B cell (primary cell): ENCODE data around the gene ITPR2. TPM values are rescaled to one million over a fixed set of nuclear protein-coding genes. Genes with fewer than 3 reads are reported as not detected.
A peak's percentile ranks its signal among the peaks of the same experiment; 100 is the strongest.

Experiments
- ATAC-seq: fragments of 200-7000 bp; cut with Tn5 transposase; one replicate; pipeline ENCODE4 v1.10.0; 2021; ENCODE audit warnings: low read depth, mild to moderate bottlenecking, moderate number of reproducible peaks, moderate library complexity
- CTCF ChIA-PET: fragments of 350-600 bp; sonication (Branson Sonifier 250); formaldehyde crosslinking; loops from one replicate; lab custom pipeline; 2021; ENCODE audit warnings: antibody characterized with exemption, inconsistent platforms; lab: Charles Lee
- POLR2A ChIA-PET: fragments of 350-600 bp; sonication (Branson Sonifier 250); formaldehyde crosslinking; loops from one replicate; lab custom pipeline; 2021; ENCODE audit warnings: antibody characterized with exemption; lab: Charles Lee
- DNase-seq: peaks from one replicate; pipeline ENCODE4 v3.0.0; 2013
- H2AFZ ChIP-seq: 2 replicates; pipeline ENCODE4 v1.6.1; 2012; ENCODE audit warnings: mild to moderate bottlenecking, low read depth, low read length; ENCODE audit not compliant: insufficient read depth, poor library complexity, severe bottlenecking
- H3K27ac ChIP-seq, 2 donors: 1 replicate in 1 of 2; 2 replicates in 1 of 2; pipeline ENCODE4 v1.5.1; 2012 to 2013; ENCODE audit warnings: low read length in 2 of 2, mild to moderate bottlenecking in 2 of 2, moderate library complexity in 1 of 2
- H3K27me3 ChIP-seq, 4 experiments: fragments of 200-600 bp in 1 of 4; sonication (generic) in 1 of 4; replicated peaks in 1 of 4; 1 replicate in 2 of 4; 2 replicates in 2 of 4; pipeline versions ENCODE4 v1.6.1 to v1.7.0; 2013 to 2016; ENCODE audit warnings: low read length in 3 of 4, mild to moderate bottlenecking in 2 of 4, mixed read lengths in 1 of 4, moderate library complexity in 1 of 4; ENCODE audit not compliant: insufficient read depth in 4 of 4, control insufficient read depth in 3 of 4; ENCODE audit errors: control extremely low read depth in 1 of 4
- H3K36me3 ChIP-seq, 2 experiments: replicated peaks in 1 of 2; 1 replicate in 1 of 2; 2 replicates in 1 of 2; pipeline versions ENCODE4 v1.6.1 to v1.7.1; 2013; ENCODE audit warnings: low read length in 1 of 2; ENCODE audit not compliant: insufficient read depth in 2 of 2, control insufficient read depth in 1 of 2; ENCODE audit errors: control extremely low read depth in 1 of 2, extremely low read depth in 1 of 2
- H3K4me1 ChIP-seq, 2 donors: fragments of 200-600 bp in 1 of 2; sonication (generic) in 1 of 2; 1 replicate in 1 of 2; 2 replicates in 1 of 2; pipeline versions ENCODE4 v1.5.1 to v1.6.1; 2013 to 2017; ENCODE audit warnings: low read length in 2 of 2; ENCODE audit not compliant: control insufficient read depth in 2 of 2, insufficient read depth in 2 of 2
- H3K4me2 ChIP-seq: replicated peaks from 2 replicates; pipeline ENCODE3; 2012; ENCODE audit warnings: mild to moderate bottlenecking, low read depth, low read length; ENCODE audit not compliant: poor library complexity, severe bottlenecking
- H3K4me3 ChIP-seq, 5 experiments: fragments of 200-600 bp in 1 of 5; sonication (generic) in 1 of 5; 1 replicate in 3 of 5; 2 replicates in 2 of 5; pipeline versions ENCODE4 v1.5.1 to v1.7.0; 2011 to 2016; ENCODE audit warnings: low read length in 4 of 5, mild to moderate bottlenecking in 4 of 5, low read depth in 2 of 5, control low read depth in 1 of 5, moderate library complexity in 1 of 5; ENCODE audit not compliant: insufficient read depth in 1 of 5; ENCODE audit errors: control extremely low read depth in 1 of 5, extremely low read depth in 1 of 5
- H3K79me2 ChIP-seq: fragments of 200-600 bp; sonication (generic); one replicate; pipeline ENCODE4 v1.6.0; 2016; ENCODE audit warnings: low read length; ENCODE audit not compliant: control insufficient read depth, insufficient read depth
- H3K9ac ChIP-seq: fragments of 200-600 bp; sonication (generic); 2 replicates; pipeline ENCODE4 v1.6.1; 2017; ENCODE audit warnings: mild to moderate bottlenecking, low read length, moderate library complexity
- H3K9me3 ChIP-seq, 3 donors: one replicate each; pipeline versions ENCODE4 v1.6.1 to v1.7.1; 2013; ENCODE audit warnings: low read length in 2 of 3; ENCODE audit not compliant: control insufficient read depth in 2 of 3, insufficient read depth in 1 of 3; ENCODE audit errors: control extremely low read depth in 1 of 3
- H4K20me1 ChIP-seq: 2 replicates; pipeline ENCODE4 v1.6.0; 2012; ENCODE audit warnings: mild to moderate bottlenecking, low read length; ENCODE audit not compliant: insufficient read depth, control insufficient read depth, poor library complexity, severe bottlenecking
- H3K27ac Mint-ChIP-seq: one replicate; pipeline ENCODE4 v1.8.0; 2021; ENCODE audit warnings: mixed read lengths
- H3K27me3 Mint-ChIP-seq: one replicate; pipeline ENCODE4 v1.8.0; 2021; ENCODE audit warnings: mixed read lengths
- H3K4me1 Mint-ChIP-seq: one replicate; pipeline ENCODE4 v1.8.0; 2021; ENCODE audit warnings: mixed read lengths
- H3K4me3 Mint-ChIP-seq: one replicate; pipeline ENCODE4 v1.8.0; 2021; ENCODE audit warnings: mixed read lengths
- H3K9me3 Mint-ChIP-seq: one replicate; pipeline ENCODE4 v1.8.0; 2022; ENCODE audit warnings: mixed read lengths; ENCODE audit not compliant: insufficient read depth
- CTCF ChIP-seq: fragments of 200-600 bp; IDR thresholded peaks from one replicate; pipeline ENCODE4 v1.8.0; 2022; ENCODE audit warnings: antibody characterized with exemption, mild to moderate bottlenecking
- EZH2 ChIP-seq: IDR thresholded peaks from 2 replicates; pipeline ENCODE4 v1.6.1; 2012; ENCODE audit warnings: borderline replicate concordance, low read depth, mild to moderate bottlenecking, moderate library complexity, low read length; ENCODE audit not compliant: insufficient read depth, poor library complexity, severe bottlenecking
- WGBS: methylation state at CpG from one replicate; pipeline ENCODE4 v1.1.5; 2013; ENCODE audit warnings: missing lambda C conversion rate; ENCODE audit not compliant: insufficient coverage; 5-methylcytosine and 5-hydroxymethylcytosine counted together
- intact Hi-C: fragments of 100-400 bp; cut with micrococcal nuclease; formaldehyde crosslinking; loops from one replicate; pipeline ENCODE4 v1.10.0; 2022
- polyA plus RNA-seq: library from polyadenylated mRNA; depleted of rRNA; stranded (reverse); fragments of >200 nt; gene quantifications from 2 replicates; pipeline ENCODE4 v1.2.3, GENCODE V29; 2012
- total RNA-seq, 2 donors: library from RNA; stranded (reverse); fragments of 120-200 nt in 1 of 2; gene quantifications; 1 replicate in 1 of 2; 2 replicates in 1 of 2; pipeline versions ENCODE4 v1.2.3 to v1.2.4, GENCODE V29; 2013 to 2022

ITPR2 gene
- total and polyA plus RNA-seq, 2 donors (not counting 1 experiment from before 2014, with no cell fraction given): 4.3 to 113 TPM

GRCh38 chr12:26828280-26829073 lies 4.5 kb downstream of the ITPR2 start:
- Histone ChIP-seq H3K36me3 (no peaks in the 10 kb centered on the region), H2AFZ (no peak overlapping the region), H3K27me3 (no peaks in the 10 kb centered on the region), H3K9me3 (no peaks in the 10 kb centered on the region), H3K4me1 (peaks cover 8 to 20% of the 10 kb centered on the region in 2 donors), H4K20me1 (peaks cover 10% of the 10 kb centered on the region), H3K4me3 (no peak overlapping the region), H3K79me2 (peaks cover 76% of the 10 kb centered on the region), H3K4me2 (no peak overlapping the region), H3K9ac (no peak overlapping the region), H3K27ac (no peak overlapping the region)
- Mint-ChIP-seq H3K27me3 (no peaks in the 10 kb centered on the region), H3K9me3 (no peaks in the 10 kb centered on the region), H3K4me1 (peaks cover 56% of the 10 kb centered on the region), H3K4me3 (no peak overlapping the region), H3K27ac (no peak overlapping the region)
- no peak for TF ChIP-seq EZH2
- TF ChIP-seq CTCF: no peak
- DNase-seq: no peak
- ChIA-PET POLR2A (interaction anchor here (0.6 kb wide), 1 partner anchor 17 kb away, joined by 3 read pairs; no protein-coding TSS in a partner anchor), CTCF (interaction anchor here (1.4 kb wide), 1 partner anchor 56 kb away, joined by 4 read pairs; no protein-coding TSS in a partner anchor)
- WGBS: 96% methylated on average over 2 of the region's 7 CpGs
- ATAC-seq: no peak
- intact Hi-C loops: no loop called here

GRCh38 chr12:26826437-26826836 lies 6.6 kb downstream of the ITPR2 start:
- Histone ChIP-seq H3K36me3 (no peaks in the 10 kb centered on the region), H3K27ac (no peak overlapping the region), H3K9me3 (no peaks in the 10 kb centered on the region), H3K4me2 (no peak overlapping the region), H3K9ac (no peak overlapping the region), H3K79me2 (peaks cover 88% of the 10 kb centered on the region), H2AFZ (no peak overlapping the region), H3K27me3 (no peaks in the 10 kb centered on the region), H4K20me1 (peaks cover 16% of the 10 kb centered on the region), H3K4me1 (peaks cover 7 to 20% of the 10 kb centered on the region in 2 donors), H3K4me3 (no peak overlapping the region)
- 96% methylated on average over 4 of the region's 5 CpGs for WGBS
- no peaks in the 10 kb centered on the region for H3K27me3 Mint-ChIP-seq
- TF ChIP-seq CTCF: no peak
- H3K27ac Mint-ChIP-seq: peak overlapping the region; percentile 33
- intact Hi-C loops: no loop called here
- ChIA-PET CTCF (no interaction called here), POLR2A (no interaction called here)
- peaks cover 52% of the 10 kb centered on the region for H3K4me1 Mint-ChIP-seq
- no peak overlapping the region for H3K4me3 Mint-ChIP-seq
- ATAC-seq (no peak), DNase-seq (no peak)
- no peaks in the 10 kb centered on the region for H3K9me3 Mint-ChIP-seq
